Measurements from ENCODE around the gene HNF4A.
"Not testable (repeated sequence)": the region's sequence is repeated elsewhere in the genome, so short reads cannot be mapped to it uniquely, and the experiment has no call there.

HNF4A gene

GRCh38 chr20:44345941-44346340 lies 9.6 kb upstream of the HNF4A start:
- DNase-seq, result not testable (repeated sequence)

GRCh38 chr20:44348168-44348659 lies 7.3 kb upstream of the HNF4A start:
- DNase-seq, result no peak

- DNase-seq, result no peak
Observed at GRCh38 chr20:44349349-44349748, 6.2 kb upstream of the HNF4A start.

GRCh38 chr20:44350567-44350966 lies 4.9 kb upstream of the HNF4A start:
- no peak for DNase-seq

GRCh38 chr20:44354979-44355497 lies 461 bp upstream of the HNF4A start:
- DNase-seq, result no peak

GRCh38 chr20:44356353-44356723 lies 839 bp downstream of the HNF4A start:
- DNase-seq, result no peak

- DNase-seq, result no peak
Observed at GRCh38 chr20:44357020-44357419, 1.5 kb downstream of the HNF4A start.

- no peak for DNase-seq
Observed at GRCh38 chr20:44357555-44358125, 2.1 kb downstream of the HNF4A start.

- no peak for DNase-seq
Observed at GRCh38 chr20:44358776-44359175, 3.3 kb downstream of the HNF4A start.

GRCh38 chr20:44360221-44360620 lies 4.7 kb downstream of the HNF4A start:
- DNase-seq, result no peak

GRCh38 chr20:44361021-44361420 lies 5.5 kb downstream of the HNF4A start:
- DNase-seq, result no peak

GRCh38 chr20:44362466-44362940 lies 7.0 kb downstream of the HNF4A start:
- no peak for DNase-seq

- no peak for DNase-seq
Observed at GRCh38 chr20:44364068-44364467, 8.6 kb downstream of the HNF4A start.

- DNase-seq, result no peak
Observed at GRCh38 chr20:44364780-44365179, 9.3 kb downstream of the HNF4A start.

GRCh38 chr20:44367746-44368145 lies 12.2 kb downstream of the HNF4A start:
- no peak for DNase-seq

GRCh38 chr20:44370639-44371218 lies 15.2 kb downstream of the HNF4A start:
- DNase-seq, result no peak

- no peak for DNase-seq
Observed at GRCh38 chr20:44382641-44383040, 27.1 kb downstream of the HNF4A start.

- DNase-seq, result no peak
Observed at GRCh38 chr20:44384423-44385027, 29.0 kb downstream of the HNF4A start.

- DNase-seq, result no peak
Observed at GRCh38 chr20:44388466-44389023, 33.0 kb downstream of the HNF4A start.

GRCh38 chr20:44389871-44390270 lies 34.4 kb downstream of the HNF4A start:
- no peak for DNase-seq

GRCh38 chr20:44390280-44390679 lies 34.8 kb downstream of the HNF4A start:
- DNase-seq, result no peak

- DNase-seq, result no peak
Observed at GRCh38 chr20:44392088-44392775, 36.7 kb downstream of the HNF4A start.
